NCI-H82 treated with DMSO at 0.1 percent for 48 hours (cell line): ENCODE data around the gene FLNB.

Source experiments
- DNase-seq: peaks from one replicate; lab custom pipeline; 2025; ENCODE audit not compliant: unreplicated experiment; lab: John Stamatoyannopoulos, UW

Gene FLNB

DNA sequence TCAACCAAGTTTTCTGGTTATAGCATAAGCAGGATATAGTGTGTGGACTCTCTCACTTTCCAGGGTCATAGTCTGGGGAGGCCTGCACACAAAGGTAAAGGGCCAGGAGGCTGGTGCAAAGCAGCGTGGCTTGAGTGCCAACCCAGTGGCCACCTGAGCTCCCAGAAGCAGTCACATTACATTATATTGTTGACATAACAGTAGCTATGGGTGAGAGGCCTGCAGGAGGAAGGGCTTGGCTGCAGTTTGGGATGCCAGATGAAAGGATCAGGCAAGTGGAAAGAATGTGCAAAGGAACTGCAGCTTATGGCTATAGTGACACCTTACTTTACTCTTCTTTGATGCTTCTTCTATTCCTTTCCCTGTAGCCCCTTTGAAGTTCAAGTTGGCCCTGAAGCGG is 96.5 kb downstream of the FLNB start:
- no peak for DNase-seq

DNA sequence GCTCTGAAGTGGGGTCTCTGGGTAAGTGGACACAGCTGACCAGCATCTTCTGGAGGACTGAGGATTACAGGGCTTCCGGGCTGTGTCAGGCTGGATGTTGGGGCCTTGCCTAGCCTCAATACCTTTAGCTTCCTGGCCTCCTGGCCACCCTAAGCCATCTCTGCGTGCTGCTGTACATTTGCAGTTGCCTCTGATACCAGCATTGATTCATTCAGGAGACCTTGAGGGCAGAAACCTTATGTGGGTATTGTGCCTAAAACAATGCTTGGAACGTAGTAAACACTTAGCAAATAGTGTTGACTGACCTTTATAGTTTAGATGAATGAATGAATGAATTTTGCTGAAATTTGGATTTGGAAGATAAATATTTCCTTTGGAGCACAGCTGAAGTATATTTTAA is 97.0 kb downstream of the FLNB start:
- no peak for DNase-seq

DNA sequence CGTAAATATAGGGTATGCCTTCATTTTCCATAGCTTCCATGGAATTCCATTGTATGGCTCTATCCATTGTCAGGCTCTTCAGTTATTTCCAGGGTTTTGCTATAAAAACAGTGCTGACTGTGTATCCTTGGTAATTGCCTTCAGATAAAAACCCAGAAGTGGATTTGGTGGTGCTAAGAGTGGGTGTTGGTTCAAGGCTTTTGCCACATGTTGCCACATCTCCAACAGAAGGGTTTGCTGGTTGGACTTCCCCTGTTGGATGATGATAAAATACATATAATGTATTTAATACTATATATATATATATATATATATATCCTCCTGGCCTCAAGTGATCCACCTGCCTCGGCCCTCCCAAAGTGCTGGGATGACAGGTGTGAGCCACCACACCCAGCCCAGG is 97.8 kb downstream of the FLNB start:
- DNase-seq = no peak

DNA sequence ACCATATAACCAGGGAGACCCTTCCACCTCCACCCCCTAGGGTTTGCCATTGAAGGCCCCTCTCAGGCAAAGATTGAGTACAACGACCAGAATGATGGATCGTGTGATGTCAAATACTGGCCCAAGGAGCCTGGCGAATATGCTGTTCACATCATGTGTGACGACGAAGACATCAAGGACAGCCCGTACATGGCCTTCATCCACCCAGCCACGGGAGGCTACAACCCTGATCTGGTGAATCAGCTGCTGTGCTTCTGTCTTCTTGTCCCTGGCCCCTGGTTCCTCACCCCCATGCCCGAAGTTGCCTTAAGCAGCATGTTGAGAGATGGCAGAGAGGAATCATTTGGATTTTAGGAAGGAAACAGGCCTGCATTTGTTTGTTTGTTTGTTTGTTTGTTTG is 98.4 kb downstream of the FLNB start:
- no peak for DNase-seq

DNA sequence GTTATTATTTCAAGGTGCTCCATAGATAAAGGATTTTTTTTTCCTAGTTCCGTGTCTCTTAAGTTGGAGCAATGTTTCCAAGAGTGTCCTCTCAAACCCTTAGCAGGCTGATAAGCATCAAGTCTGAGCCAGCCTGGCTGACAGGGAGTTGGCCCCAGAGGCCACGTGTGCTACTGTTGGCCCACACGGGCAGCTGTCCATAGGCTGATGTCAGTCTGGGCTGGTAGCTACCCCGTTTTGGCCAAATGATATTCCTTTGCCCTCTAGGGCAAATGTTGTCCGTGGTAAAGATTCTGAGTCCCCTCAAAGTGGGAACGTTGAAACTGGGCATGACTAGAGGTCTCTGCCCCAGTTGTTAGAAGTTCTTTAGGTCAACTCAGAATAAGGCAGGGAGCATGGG is 99.4 kb downstream of the FLNB start:
- no peak for DNase-seq

DNA sequence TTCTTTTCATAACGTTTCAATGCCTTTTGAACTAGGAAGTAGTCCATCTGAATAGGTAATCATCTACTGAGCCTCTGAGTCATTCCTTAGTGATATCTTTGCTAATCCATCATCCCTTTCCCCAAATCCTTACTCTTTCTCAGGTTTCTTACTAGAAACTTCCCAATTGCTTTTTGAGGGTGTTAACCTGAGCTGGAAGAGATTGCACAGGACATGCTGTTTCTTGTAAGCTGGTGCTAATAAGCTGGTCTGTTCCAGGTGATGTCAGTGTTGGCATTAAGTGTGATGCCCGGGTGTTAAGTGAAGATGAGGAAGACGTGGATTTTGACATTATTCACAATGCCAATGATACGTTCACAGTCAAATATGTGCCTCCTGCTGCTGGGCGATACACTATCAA is 101.5 kb downstream of the FLNB start:
- no peak for DNase-seq

DNA sequence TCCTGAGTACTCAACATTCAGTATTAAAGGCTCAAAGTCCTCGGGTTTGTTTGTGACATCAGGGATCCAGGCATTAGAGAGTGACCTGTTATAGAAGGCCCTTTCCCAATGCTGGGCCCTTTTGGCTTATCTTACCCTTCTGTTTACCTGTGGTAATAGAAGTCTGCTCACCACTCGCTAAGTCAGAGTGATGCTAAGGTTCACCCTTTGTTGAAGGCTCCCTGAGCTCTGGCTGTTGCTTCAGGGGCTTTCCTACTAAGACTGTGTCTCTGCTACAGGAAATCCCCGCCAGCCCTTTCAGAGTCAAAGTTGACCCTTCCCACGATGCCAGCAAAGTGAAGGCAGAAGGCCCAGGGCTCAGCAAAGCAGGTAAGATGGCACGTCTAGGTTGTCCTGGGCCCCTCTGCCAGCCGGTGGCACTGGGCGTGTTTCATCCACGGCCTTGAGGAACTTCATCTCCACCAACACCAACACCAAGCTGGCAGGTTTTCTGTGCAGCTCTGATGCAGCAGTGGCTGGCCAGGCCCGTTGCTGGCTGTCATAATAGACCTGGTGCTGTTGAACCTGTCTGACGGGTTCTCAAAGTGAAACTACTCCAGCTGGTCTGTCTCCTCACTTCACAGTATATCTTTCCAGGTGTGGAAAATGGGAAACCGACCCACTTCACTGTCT is 103.4 kb downstream of the FLNB start:
- DNase-seq = no peak

DNA sequence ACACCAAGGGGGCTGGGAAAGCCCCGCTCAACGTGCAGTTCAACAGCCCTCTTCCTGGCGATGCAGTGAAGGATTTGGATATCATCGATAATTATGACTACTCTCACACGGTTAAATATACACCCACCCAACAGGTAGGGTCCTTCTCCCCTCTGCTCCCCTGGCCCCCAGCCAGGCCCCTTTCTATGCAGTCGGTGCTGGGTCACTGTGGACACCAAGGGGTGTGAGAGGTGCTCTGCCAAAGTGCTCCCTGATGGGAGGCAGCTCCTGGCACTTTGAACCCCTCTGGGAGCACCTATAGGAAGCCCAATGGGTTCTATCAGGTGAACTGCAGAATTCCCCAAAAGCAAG is 103.9 kb downstream of the FLNB start:
- no peak for DNase-seq

DNA sequence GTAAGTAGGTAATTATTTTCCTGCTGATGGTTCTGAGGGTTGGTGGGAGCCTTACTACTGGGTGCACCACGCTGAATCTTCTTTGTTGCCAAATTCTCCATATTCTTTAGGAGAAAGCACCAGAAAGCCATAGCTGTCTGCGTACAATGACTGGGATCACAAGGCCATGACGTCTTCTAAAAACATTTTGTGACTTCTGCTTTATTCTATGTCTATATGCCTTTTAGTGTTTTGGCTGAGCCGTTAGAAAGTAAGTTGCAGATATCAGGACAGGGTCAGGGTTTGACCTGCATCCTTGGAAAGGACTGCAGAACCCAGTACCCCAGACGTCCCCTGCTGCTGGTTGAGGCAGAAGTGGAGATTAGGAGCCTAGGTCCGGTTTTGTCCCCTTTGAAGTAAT is 107.0 kb downstream of the FLNB start:
- no peak for DNase-seq

DNA sequence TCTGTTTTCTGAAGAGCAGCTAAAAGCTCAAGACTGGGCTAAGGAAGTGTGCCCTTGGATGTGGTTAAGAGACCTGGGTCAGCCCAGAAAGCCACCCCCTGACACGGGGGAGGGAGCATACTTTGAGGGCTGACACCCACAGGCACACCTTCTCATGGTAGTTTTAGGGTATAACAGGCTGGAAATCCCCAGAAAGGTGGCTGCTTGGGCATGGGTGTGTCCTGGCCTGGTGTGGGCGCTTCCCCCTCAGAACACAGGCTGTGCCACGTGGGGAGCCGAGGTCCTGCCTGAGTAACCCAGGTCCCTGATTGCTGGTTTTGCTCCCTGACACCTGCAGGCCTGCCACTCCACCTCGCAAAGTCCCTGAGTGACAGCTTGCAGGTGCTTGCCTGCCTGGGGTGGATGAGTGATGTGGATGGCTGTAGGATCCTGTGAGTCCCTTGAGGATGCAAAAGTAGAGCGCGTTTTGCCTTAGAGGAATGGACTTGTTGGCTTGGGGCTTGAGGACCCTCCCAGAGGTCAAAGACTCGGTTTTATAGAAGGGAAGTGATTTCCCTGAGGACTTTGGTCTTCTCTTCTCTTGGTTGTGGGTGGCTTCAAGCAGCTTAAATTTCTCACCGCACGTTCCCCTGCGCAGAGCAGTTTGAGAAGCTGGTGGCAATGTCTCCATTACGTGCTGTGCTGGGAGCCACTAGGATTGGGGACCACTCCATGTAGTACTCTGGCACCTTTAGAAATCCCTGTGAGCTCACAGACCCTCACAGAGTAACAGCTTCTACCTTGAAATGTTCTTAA is 108.1 kb downstream of the FLNB start:
- no peak for DNase-seq

DNA sequence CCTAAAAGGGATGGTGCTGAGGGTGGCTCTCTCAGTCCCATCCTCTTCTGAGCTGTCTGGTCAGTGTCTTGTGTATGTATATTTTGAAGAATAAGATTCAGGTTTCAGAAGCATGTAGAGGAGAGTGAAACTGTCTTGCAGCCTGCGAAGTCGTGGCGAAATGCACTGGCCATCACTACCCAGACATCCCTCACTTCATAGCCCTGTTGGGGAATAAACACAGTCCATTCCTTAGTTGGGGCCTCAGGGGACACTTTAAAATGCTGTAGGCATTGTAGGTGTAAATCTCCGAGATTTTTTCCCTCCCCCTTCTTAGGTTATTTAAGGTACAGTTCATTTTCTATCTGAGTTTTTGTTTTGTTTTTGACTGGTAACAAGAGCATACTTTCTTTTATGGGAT is 108.8 kb downstream of the FLNB start:
- no peak for DNase-seq

DNA sequence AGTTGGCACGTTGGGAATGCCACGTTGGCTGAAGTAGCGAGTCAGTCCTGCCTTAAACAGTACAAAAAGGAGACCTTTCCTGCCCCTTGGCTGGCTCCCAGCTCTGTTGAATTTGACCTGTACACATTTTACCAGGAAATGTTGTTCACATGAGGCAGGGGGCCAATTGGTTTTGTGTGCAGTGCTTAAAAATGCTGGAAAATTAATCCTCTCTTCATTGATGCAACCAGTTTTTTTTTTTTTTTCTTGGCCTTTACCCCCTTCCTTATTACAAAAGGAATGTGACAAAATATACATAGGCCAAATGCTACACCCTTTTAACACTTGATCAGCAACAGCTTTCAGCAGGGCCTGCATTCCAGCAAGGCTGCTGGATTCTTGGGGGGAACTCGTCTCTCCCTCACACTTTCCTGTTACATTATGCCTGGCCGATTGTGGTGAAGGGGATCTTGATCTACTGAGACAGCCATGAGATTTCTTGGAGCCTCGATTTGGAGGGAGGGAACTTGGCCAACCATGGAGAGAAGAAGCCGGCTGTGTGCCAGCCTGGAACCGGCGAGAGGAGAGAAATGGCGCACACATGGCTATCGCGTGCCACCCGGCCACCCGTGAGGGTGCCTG is 109.4 kb downstream of the FLNB start:
- no peak for DNase-seq

DNA sequence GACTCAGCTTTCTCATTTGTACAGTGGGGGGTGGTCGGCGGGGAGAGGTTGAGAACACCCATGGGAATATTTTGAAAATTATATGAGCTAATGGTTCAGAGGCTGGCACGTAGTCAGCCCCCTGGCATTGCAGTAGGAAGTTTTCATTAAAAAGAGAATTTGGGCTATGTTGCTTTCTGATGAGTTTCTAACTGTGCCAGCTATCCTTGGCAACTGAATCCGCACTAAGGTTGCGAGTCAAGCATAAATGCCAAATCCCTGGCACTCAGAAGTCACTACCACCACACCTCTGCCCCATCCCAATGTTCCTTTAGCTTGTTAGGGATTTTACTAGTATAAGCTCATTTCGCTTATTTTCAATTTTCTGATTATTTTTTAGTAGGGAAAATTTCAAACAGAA is 111.0 kb downstream of the FLNB start:
- no peak for DNase-seq

DNA sequence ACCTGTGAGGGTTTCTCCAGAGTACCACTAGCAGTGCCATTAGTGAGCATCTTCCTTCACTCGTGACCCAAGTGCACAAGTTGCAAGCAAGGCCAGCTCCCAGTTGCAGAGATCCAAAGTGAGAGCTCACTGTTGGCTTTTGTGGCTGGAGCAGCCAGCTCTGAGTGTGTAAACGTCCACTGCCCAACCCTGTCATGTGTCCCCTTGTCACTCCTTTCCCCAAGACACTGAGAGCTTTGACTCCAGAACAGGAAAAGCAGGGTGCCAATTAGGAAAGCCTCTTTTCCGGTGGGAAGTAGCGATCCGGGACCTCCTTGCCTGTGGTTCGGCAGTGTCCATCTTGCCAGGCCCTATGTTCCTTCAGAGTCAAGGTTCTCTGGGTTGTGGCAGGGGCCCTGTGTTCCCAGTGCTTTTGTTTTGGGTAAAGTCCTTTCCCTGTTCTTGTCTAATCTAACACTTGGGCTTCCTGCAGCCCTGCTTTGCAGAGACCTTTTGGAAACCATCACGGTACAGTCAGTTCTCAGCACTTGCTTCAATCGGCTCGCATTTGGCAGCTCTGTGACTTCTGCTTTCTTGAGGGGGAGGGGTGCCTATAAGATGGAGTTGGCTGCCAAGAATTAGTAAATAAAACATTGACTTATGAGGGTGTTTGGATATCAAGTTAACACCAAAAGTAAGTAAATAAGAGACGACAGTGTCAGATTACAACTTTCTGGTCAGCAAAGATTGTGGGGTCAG is 112.0 kb downstream of the FLNB start:
- DNase-seq = no peak

DNA sequence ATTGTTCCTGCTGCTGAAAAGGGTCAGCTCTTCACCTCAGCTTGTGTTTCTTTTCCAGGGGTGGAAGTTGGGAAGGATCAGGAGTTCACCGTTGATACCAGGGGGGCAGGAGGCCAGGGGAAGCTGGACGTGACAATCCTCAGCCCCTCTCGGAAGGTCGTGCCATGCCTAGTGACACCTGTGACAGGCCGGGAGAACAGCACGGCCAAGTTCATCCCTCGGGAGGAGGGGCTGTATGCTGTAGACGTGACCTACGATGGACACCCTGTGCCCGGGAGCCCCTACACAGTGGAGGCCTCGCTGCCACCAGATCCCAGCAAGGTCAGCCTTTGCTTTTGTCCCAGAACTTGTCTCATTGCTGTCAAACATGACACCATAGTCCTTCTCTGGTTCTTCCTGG is 113.0 kb downstream of the FLNB start:
- no peak for DNase-seq

DNA sequence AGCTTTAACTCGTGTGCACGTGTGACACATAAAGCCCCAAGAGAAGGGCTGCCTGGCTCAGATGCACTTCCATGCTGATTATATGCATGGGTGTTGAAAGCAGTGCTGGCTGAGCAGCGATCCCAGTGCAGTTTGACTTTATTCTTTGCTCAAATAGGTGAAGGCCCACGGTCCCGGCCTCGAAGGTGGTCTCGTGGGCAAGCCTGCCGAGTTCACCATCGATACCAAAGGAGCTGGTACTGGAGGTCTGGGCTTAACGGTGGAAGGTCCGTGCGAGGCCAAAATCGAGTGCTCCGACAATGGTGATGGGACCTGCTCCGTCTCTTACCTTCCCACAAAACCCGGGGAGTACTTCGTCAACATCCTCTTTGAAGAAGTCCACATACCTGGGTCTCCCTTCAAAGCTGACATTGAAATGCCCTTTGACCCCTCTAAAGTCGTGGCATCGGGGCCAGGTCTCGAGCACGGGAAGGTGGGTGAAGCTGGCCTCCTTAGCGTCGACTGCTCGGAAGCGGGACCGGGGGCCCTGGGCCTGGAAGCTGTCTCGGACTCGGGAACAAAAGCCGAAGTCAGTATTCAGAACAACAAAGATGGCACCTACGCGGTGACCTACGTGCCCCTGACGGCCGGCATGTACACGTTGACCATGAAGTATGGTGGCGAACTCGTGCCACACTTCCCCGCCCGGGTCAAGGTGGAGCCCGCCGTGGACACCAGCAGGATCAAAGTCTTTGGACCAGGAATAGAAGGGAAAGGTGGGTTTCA is 114.9 kb downstream of the FLNB start:
- no peak for DNase-seq

DNA sequence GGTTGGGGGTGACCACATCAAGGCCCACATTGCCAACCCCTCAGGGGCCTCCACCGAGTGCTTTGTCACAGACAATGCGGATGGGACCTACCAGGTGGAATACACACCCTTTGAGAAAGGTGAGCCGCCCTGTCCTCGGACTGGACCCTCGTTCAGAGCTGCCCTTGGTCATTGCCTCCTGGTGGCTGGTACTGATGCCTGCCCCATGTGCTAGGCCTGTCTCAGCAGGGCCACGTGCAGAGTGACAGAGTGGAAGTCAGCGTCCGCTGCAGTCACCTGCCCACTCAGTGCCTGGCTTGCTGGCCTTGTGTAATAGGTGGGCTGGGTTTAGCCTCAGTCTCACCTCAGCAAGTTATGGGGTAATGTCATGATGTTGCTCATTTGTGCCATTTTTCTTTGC is 116.2 kb downstream of the FLNB start:
- no peak for DNase-seq

DNA sequence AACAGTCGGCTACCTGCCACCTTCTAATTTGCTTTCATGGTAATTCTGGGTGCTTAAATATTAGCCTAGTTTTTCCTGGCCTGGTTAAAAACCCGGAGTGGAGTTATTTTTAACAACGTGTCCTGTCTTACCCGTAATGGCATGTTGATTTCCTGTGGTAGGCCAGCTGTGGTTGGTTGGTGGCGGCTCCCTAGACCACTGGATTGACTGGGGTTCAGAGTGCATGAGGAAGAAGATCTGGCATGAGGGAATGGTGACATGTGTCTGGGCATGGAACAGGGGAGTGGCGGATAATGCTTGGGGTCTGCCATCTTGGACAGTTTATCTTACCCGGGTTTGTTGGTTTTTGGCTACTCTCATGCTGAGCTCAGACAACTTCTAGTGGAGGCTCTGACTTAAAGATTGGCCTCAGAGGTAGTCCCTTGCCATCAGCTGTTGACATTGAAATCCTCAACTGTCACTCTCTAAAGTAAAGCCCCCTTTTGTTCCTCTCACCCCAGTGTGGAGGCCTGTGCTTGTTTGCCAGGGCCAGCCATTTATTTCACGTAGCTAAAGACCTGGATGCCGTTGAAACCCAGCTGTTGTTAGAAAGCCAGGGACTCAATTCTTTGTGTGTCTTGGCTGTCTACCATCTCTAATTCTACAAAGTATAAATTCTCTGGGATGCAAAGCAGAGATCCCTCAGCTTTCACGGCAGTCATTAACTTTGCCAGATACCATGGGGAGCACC is 121.0 kb downstream of the FLNB start:
- no peak for DNase-seq

DNA sequence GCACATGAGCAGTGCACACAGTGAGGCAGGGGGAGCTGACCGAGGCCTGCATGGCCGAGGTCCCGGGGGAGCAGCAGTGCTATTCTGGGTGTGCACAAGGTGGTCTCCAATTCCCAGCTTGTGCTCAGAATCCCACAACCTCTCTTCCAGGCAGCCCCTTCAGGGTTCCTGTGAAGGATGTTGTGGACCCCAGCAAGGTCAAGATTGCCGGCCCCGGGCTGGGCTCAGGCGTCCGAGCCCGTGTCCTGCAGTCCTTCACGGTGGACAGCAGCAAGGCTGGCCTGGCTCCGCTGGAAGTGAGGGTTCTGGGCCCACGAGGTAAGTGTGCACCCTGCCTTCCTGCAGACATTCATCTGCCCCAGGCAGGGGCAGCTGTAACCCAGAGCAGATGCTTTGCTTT is 122.4 kb downstream of the FLNB start:
- no peak for DNase-seq

DNA sequence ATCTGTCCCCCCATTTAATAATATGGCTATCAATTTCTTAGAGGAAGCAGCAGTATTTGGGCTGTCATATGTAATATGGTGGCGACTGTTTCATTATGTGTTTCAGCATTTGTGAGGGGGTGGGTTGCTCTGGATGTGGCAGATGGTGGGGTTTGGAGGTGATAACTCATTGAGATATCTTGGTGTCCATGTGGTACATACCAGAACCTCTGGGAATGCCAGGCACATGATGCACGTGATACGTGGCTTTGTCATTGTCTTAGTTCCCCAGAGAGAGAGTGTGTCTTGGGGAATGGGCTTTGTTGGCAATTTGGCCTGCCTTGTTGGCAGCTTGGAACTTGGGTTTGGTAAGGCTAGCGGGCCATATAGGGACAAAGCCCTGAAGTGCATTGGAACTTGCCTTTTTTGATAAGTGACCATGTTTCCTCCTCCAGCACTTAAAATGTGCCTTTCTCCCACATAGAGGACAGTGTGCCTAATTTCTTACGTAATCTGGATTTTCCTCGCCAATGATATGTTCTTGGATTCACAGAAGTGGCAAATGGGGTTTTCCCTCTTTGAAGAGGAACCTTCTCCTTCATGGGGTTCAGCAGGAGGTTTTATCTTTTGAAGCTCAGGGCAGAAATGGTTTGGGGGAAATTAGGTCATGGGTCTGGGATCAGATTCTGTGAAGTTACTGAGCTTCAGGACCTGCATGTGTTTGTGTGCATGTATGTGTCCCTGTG is 123.0 kb downstream of the FLNB start:
- no peak for DNase-seq
